ENCODE data around the gene ARID5B. TPM values are rescaled to one million over a fixed set of nuclear protein-coding genes. Genes with fewer than 3 reads are reported as not detected.

The ARID5B gene
- total RNA-seq, 1 donor from 2014 or later, result 29.8 TPM

GRCh38 chr10:61918140-61918539, 16.6 kb downstream of the ARID5B start:
- no peaks in the 10 kb centered on the region for H3K36me3 ChIP-seq
- intact Hi-C loops (cut with DNase I), result no loop called here
- ATAC-seq, result no peak
- H3K27ac ChIP-seq, result no peak overlapping the region
- peaks cover 9% of the 10 kb centered on the region for H3K9me3 ChIP-seq
- no peak overlapping the region for H3K4me3 ChIP-seq
- H3K27me3 ChIP-seq (ENCODE audit: low read depth), result no peaks in the 10 kb centered on the region
- H3K4me1 ChIP-seq, result no peaks in the 10 kb centered on the region
- TF ChIP-seq, protein P1, sequence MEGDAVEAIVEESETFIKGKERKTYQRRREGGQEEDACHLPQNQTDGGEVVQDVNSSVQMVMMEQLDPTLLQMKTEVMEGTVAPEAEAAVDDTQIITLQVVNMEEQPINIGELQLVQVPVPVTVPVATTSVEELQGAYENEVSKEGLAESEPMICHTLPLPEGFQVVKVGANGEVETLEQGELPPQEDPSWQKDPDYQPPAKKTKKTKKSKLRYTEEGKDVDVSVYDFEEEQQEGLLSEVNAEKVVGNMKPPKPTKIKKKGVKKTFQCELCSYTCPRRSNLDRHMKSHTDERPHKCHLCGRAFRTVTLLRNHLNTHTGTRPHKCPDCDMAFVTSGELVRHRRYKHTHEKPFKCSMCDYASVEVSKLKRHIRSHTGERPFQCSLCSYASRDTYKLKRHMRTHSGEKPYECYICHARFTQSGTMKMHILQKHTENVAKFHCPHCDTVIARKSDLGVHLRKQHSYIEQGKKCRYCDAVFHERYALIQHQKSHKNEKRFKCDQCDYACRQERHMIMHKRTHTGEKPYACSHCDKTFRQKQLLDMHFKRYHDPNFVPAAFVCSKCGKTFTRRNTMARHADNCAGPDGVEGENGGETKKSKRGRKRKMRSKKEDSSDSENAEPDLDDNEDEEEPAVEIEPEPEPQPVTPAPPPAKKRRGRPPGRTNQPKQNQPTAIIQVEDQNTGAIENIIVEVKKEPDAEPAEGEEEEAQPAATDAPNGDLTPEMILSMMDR (IDR thresholded peaks at IDR 0.05), result no peak
- no peak for DNase-seq

DNA sequence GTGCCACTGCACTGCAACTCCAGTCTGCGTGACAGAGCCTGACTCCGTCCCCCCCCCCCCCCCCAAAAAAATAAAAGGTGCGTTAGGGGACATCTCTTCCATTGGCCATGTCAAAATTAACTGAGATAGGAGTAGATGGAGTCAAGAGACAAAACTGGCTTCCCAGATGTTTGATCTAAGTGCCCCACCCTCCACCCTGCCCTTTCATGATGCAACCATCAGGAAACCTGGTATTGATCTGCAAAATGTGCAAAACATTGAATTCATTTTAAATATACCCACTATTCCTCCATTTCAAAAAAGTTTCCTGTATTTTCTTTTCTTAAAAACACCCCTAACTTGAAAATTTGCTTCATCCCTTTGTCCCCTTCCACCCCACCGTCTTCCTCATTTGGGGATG, 17.5 kb downstream of the ARID5B start:
- TF ChIP-seq, protein P1 (IDR thresholded peaks at IDR 0.05), result no peak
- ATAC-seq, result no peak
- no peak overlapping the region for H3K4me3 ChIP-seq
- H3K9me3 ChIP-seq, result peaks cover 9% of the 10 kb centered on the region
- H3K36me3 ChIP-seq, result no peaks in the 10 kb centered on the region
- H3K4me1 ChIP-seq, result no peaks in the 10 kb centered on the region
- no peak overlapping the region for H3K27ac ChIP-seq
- intact Hi-C loops (cut with DNase I), result no loop called here
- H3K27me3 ChIP-seq (ENCODE audit: low read depth), result no peaks in the 10 kb centered on the region
- no peak for DNase-seq

- Histone ChIP-seq H3K36me3 (no peaks in the 10 kb centered on the region), H3K4me1 (no peaks in the 10 kb centered on the region), H3K9me3 (peaks cover 9% of the 10 kb centered on the region), H3K27me3 (ENCODE audit: low read depth) (no peaks in the 10 kb centered on the region), H3K27ac (no peak overlapping the region), H3K4me3 (no peak overlapping the region)
- intact Hi-C loops (cut with DNase I), result no loop called here
- DNase-seq (no peak), ATAC-seq (no peak)
- TF ChIP-seq, protein P1 (IDR thresholded peaks at IDR 0.05), result no peak
Observed at GRCh38 chr10:61919646-61920215, 18.2 kb downstream of the ARID5B start.

DNA sequence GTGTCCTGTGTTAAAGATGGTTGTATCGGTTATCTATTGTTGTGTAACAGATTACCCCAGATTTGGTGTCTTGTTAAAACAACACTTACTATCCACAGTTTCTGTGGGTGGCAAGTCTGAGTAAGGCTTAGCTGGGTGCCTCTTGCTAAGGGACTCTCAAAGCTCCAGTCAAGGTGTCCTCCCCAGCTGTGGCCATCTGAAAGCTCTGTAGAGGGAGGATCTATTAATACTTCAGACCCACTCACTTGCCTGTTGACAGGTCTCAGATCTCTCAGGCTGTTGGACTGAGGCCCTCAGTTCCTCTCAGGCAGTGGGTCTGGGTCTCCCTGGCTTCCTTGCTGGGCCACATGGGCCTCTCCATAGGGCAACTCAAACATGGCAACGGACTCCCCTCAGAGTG, 19.6 kb downstream of the ARID5B start:
- Histone ChIP-seq H3K4me1 (no peaks in the 10 kb centered on the region), H3K27me3 (ENCODE audit: low read depth) (no peaks in the 10 kb centered on the region), H3K27ac (no peak overlapping the region), H3K36me3 (no peaks in the 10 kb centered on the region), H3K4me3 (no peak overlapping the region), H3K9me3 (peaks cover 9% of the 10 kb centered on the region)
- intact Hi-C loops (cut with DNase I), result no loop called here
- no peak for ATAC-seq
- no peak for DNase-seq
- TF ChIP-seq, protein P1 (IDR thresholded peaks at IDR 0.05), result no peak

GRCh38 chr10:61923210-61923949, 21.9 kb downstream of the ARID5B start:
- peak; percentile 34 to 74 for ATAC-seq
- intact Hi-C loops (cut with DNase I), result no loop called here
- no peak overlapping the region for H3K27ac ChIP-seq

More at GRCh38 chr10:61923210-61923949, 21.9 kb downstream of the ARID5B start:
- Histone ChIP-seq H3K36me3 (no peaks in the 10 kb centered on the region), H3K27me3 (ENCODE audit: low read depth) (no peaks in the 10 kb centered on the region), H3K4me3 (no peak overlapping the region), H3K9me3 (no peaks in the 10 kb centered on the region), H3K4me1 (no peaks in the 10 kb centered on the region)
- TF ChIP-seq, protein P1 (IDR thresholded peaks at IDR 0.05), result no peak
- DNase-seq, result no peak
